BLaER1 treated with 17β-estradiol and CSF1 and Interleukin-3, amounts not matched to agents 10 nM and 100 nM (cell line): ENCODE data around the gene TLN1.

Experiments
- H3K27ac ChIP-seq, 11 experiments: shearing (Covaris generic); formaldehyde crosslinking; 2 replicates each; pipeline ENCODE4 v1.8.1; 2022
- H3K27me3 ChIP-seq, 11 experiments: shearing (Covaris generic); formaldehyde crosslinking; 2 replicates each; pipeline ENCODE4 v1.8.1; 2022
- H3K36me3 ChIP-seq, 11 experiments: shearing (Covaris generic); formaldehyde crosslinking; 2 replicates each; pipeline ENCODE4 v1.8.1; 2022
- H3K4me1 ChIP-seq, 10 experiments: shearing (Covaris generic); formaldehyde crosslinking; 2 replicates each; pipeline ENCODE4 v1.8.1; 2022
- H3K4me2 ChIP-seq, 11 experiments: shearing (Covaris generic); formaldehyde crosslinking; 2 replicates each; pipeline ENCODE4 v1.8.1; 2022
- H3K4me3 ChIP-seq, 10 experiments: shearing (Covaris generic); formaldehyde crosslinking; 2 replicates each; pipeline ENCODE4 v1.8.1; 2022
- H3K9ac ChIP-seq, 11 experiments: shearing (Covaris generic); formaldehyde crosslinking; 2 replicates each; pipeline ENCODE4 v1.8.1; 2022
- H3K9me3 ChIP-seq, 11 experiments: shearing (Covaris generic); formaldehyde crosslinking; replicated peaks in 1 of 11; 2 replicates each; pipeline ENCODE4 v1.8.1; 2022
- H4K20me1 ChIP-seq, 11 experiments: shearing (Covaris generic); formaldehyde crosslinking; 2 replicates each; pipeline ENCODE4 v1.8.1; 2022
- Cebpa-rat ChIP-seq, 11 experiments: shearing (Covaris generic); IDR thresholded peaks; 2 replicates each; pipeline ENCODE4 v1.8.1; 2022

The TLN1 gene

DNA sequence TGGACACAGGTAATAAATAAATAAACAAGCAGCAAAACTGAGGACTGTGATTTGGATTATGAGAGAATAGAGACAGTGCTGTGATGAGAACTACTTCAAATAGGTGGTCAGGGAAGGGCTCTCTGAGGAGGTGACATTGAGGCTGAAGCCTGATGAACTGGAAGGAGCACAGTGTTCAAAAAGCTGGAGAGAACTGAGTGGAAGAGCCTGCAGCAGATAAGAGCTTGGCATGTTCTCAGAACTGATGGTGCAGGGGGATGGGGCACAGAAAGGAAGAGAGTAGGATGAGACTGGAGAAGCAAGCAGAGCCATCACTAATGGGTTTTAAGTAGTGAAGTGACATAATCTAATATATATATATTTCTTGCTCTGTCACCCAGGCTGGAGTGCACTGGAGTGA lies 31.1 kb downstream of the TLN1 start:
- TF ChIP-seq Cebpa-rat (IDR thresholded peaks at IDR 0.05) = no peak
- peaks cover 99 to 100% (median 100%) of the 10 kb centered on the region in 11 experiments for H3K36me3 ChIP-seq

DNA sequence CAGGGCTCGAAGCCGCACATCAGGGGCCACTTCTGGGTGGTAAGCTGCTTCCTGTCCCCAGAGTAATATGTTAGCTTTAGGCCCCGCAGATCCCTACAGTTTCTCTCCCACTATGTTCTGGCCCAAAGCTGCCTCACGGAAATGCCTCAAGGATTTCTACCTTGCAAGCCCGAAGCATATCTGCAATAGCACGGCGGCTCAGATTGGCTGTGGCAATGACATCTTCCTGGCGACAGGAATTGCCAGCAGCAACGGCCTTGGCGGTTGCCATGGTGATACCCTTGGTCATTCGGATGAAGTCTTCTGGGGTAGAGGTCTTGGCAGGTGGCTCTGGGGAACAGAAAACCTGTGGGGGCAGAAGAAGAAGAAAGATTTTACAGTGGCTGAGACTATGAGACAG lies 32.0 kb downstream of the TLN1 start:
- Histone ChIP-seq H3K9me3 (no peaks in the 10 kb centered on the region), H3K27me3 (no peaks in the 10 kb centered on the region), H3K27ac (no peak overlapping the region), H3K4me1 (no peaks in the 10 kb centered on the region), H3K4me2 (no peak overlapping the region), H3K9ac (no peak overlapping the region), H3K36me3 (peaks cover 93 to 100% (median 96%) of the 10 kb centered on the region in 11 experiments), H4K20me1 (peaks cover 4 to 93% (median 32%) of the 10 kb centered on the region in 11 experiments; a peak in 18 of 22 replicates), H3K4me3 (no peak overlapping the region)
- no peak for TF ChIP-seq Cebpa-rat (IDR thresholded peaks at IDR 0.05)

More for the DNA sequence above, 31.1 kb downstream of the TLN1 start:
- Histone ChIP-seq H3K9ac (no peak overlapping the region), H4K20me1 (peaks cover 4 to 99% (median 40%) of the 10 kb centered on the region in 11 experiments; a peak in 18 of 22 replicates), H3K4me3 (no peak overlapping the region), H3K27me3 (no peaks in the 10 kb centered on the region), H3K9me3 (no peaks in the 10 kb centered on the region), H3K27ac (no peak overlapping the region), H3K4me2 (no peak overlapping the region), H3K4me1 (no peaks in the 10 kb centered on the region)

DNA sequence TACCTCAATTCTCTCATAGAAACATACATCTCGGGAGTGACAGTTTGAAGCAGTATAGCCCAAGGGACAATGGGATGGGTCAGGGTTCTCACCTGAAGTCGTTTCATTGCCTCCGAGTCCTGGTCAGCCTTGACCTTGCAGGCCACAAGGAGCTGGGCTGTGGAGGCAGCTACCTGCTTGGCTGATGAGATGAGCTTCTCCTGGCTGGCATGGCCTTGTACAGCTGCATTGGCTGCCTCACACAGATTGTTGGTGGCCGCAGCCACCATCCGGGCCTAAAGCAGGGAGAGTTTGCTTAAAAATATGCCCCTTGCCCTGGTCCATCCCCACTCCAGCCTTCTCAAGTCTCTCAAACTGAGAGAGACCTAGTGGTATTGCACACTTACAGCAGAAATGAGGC lies 33.8 kb downstream of the TLN1 start:
- H3K36me3 ChIP-seq = peaks cover 75 to 85% (median 78%) of the 10 kb centered on the region in 11 experiments

DNA sequence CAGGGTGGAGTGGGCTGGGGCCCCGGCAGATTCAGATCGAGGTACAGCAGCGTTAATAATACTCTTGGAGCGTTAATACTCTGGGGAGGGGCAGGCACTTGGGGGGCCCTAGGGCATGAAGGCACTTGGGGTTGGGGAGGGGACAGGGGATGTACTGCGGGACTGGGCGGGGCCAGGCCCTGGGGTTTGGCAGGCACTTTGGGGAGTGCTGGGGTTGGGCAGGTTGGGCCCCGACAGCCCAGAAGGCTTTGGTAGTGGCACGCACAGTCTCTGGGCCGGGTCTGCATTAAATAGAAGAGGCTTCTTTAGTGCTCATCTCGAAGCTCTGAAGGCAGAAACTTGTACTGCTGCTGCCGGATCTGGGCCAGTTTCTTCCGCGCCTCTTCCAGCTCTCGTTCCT lies 34.5 kb downstream of the TLN1 start:
- TF ChIP-seq Cebpa-rat (IDR thresholded peaks at IDR 0.05) = no peak
- peaks cover 68 to 77% (median 71%) of the 10 kb centered on the region in 11 experiments for H3K36me3 ChIP-seq
- H3K27me3 ChIP-seq = no peaks in the 10 kb centered on the region

More for the DNA sequence above, 33.8 kb downstream of the TLN1 start:
- H3K4me1 ChIP-seq = no peaks in the 10 kb centered on the region
- H4K20me1 ChIP-seq = peaks cover 4 to 75% (median 32%) of the 10 kb centered on the region in 11 experiments; a peak in 18 of 22 replicates
- H3K27ac ChIP-seq = no peak overlapping the region
- H3K27me3 ChIP-seq = no peaks in the 10 kb centered on the region
- H3K4me3 ChIP-seq = no peak overlapping the region
- no peak for TF ChIP-seq Cebpa-rat (IDR thresholded peaks at IDR 0.05)
- no peak overlapping the region for H3K4me2 ChIP-seq
- H3K9ac ChIP-seq = no peak overlapping the region
- H3K9me3 ChIP-seq = no peaks in the 10 kb centered on the region

DNA sequence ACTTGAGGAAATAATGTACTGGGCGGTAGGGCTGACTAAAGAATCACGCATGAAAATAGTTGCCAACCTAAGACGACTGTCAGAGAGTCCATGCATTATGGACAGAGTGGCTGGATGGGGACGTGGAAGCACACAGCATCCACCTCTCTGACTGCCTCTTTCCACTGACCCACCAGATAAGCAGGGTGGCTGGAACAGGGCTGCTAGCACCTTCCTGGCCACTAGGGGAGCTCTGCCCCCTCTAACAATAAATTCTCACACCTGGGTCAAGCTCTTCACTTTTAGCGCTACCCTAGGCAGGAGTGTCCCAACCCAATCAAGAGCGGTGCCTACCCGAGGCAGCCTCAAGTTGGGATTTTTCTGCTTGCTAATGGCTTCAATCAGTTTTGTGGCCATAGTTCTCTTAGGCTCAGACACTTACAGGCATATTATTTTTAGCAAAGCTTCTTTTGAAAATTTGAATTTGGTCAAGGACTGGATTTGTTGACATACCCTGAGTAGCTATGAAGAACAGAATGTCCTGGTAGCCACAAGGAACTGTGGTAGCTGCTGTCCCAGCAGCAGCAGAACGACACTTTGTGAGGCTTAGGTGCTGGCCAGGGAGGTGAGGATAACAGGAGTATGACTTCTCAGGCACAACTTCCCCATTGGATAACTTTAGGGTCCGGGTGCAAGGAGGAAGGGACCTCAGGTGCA lies 35.3 kb downstream of the TLN1 start:
- H3K9ac ChIP-seq = no peak overlapping the region
- no peak overlapping the region for H3K4me2 ChIP-seq
- peaks cover 4 to 60% (median 32%) of the 10 kb centered on the region in 11 experiments; a peak in 18 of 22 replicates for H4K20me1 ChIP-seq
- H3K27ac ChIP-seq = no peak overlapping the region
- H3K36me3 ChIP-seq = peaks cover 60 to 69% (median 63%) of the 10 kb centered on the region in 11 experiments
- H3K9me3 ChIP-seq = no peaks in the 10 kb centered on the region
- TF ChIP-seq Cebpa-rat (IDR thresholded peaks at IDR 0.05) = no peak
- H3K4me3 ChIP-seq = no peak overlapping the region
- H3K27me3 ChIP-seq = no peaks in the 10 kb centered on the region
- H3K4me1 ChIP-seq = peaks cover 0 to 4% (median 3%) of the 10 kb centered on the region in 10 experiments; a peak in 14 of 20 replicates

More for the DNA sequence above, 34.5 kb downstream of the TLN1 start:
- Histone ChIP-seq H3K4me2 (no peak overlapping the region), H3K9ac (no peak overlapping the region), H3K27ac (no peak overlapping the region), H3K4me3 (no peak overlapping the region), H4K20me1 (peaks cover 4 to 67% (median 32%) of the 10 kb centered on the region in 11 experiments; a peak in 18 of 22 replicates), H3K9me3 (no peaks in the 10 kb centered on the region), H3K4me1 (no peaks in the 10 kb centered on the region)

DNA sequence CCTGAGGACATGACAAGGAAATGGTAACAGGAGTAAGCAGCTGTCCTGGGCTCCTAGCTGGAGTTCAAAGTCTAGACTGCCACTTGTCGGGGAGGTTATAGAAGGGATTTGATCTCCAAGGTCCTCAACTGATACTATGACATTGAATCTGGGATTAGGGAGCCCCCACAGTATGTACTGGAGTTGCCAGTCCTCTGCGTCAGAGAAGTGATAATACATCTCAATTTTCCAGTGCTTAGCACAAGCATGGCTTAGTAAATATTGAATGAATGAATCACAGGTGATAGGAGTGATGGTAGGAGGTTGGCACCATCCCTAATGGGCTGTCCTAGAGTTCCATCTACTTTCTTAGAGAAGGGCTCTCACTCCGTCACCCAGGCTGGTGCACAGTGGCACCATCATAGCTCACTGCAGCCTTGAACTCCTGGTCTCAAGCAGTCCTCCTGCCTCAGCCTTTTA lies 36.0 kb downstream of the TLN1 start:
- Histone ChIP-seq H3K4me2 (no peak overlapping the region), H3K9ac (no peak overlapping the region), H3K27me3 (no peaks in the 10 kb centered on the region), H3K27ac (no peak overlapping the region), H4K20me1 (peaks cover 4 to 53% (median 32%) of the 10 kb centered on the region in 11 experiments; a peak in 18 of 22 replicates), H3K36me3 (peaks cover 53 to 62% (median 56%) of the 10 kb centered on the region in 11 experiments), H3K9me3 (no peaks in the 10 kb centered on the region), H3K4me1 (peaks cover 7 to 11% (median 10%) of the 10 kb centered on the region in 10 experiments), H3K4me3 (no peak overlapping the region)
- TF ChIP-seq Cebpa-rat (IDR thresholded peaks at IDR 0.05) = no peak

DNA sequence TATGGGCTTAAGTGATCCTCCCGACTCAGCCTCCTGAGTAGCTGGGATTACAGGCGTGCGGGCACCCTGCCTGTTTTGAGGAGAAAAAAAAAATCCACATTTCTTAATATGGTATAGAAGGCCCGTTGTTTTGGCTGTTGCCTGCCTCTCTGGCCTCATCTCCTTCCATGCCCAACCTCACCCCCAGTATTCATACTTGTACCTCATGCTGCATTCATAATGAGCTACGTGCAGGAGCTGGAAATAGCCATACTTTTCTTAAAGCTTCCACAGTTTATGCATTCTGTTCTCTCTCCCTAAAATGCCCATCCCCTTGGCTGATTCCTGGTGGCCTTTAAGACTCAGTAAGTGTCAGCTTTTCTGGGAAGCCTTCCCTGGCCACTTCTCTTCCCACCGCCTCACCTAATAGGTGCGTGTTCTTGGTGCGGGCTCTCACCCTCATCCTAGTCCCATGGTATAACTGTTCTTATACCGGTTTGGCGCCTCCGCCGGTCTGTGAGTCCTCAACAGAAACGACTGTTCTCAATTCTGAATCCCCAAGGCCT lies 40.2 kb downstream of the TLN1 start:
- H3K4me3 ChIP-seq = no peak overlapping the region

DNA sequence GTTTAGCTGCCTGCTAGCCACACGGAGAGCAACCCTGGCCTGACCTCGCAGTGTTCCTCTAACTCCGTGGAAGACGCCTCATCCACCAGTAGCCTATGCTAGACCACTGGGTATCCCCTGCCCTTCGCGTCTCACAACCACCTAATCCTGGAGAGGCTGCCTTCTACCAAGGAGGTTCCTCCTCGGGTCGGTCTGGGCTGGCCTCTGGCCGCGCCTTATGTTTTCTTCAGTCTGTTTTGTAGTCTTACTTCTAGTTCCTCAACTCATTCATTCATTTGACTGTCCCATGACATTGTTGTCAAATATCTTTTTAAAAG lies 40.7 kb downstream of the TLN1 start:
- H3K9ac ChIP-seq = peak overlapping the region; percentile 78 to 86 (median 83); a peak in 21 of 22 replicates
- H3K27ac ChIP-seq = peak overlapping the region; percentile 64 to 87 (median 80); a peak in 20 of 22 replicates
- no peak for TF ChIP-seq Cebpa-rat (IDR thresholded peaks at IDR 0.05)
- H3K4me3 ChIP-seq = peak overlapping the region; percentile 61 to 81 (median 68); a peak in 19 of 20 replicates
- peaks cover 0 to 7% (median 2%) of the 10 kb centered on the region in 11 experiments; a peak in 7 of 22 replicates for H4K20me1 ChIP-seq
- peaks cover 39 to 51% (median 48%) of the 10 kb centered on the region in 10 experiments for H3K4me1 ChIP-seq
- H3K27me3 ChIP-seq = no peaks in the 10 kb centered on the region
- no peaks in the 10 kb centered on the region for H3K9me3 ChIP-seq
- H3K4me2 ChIP-seq = peak overlapping the region; percentile 78 to 99 (median 96)
- peaks cover 7 to 15% (median 9%) of the 10 kb centered on the region in 11 experiments for H3K36me3 ChIP-seq

More for the DNA sequence above, 40.2 kb downstream of the TLN1 start:
- Histone ChIP-seq H3K4me2 (peak overlapping the region in 9 of 11 experiments; percentile 78 to 99 (median 97); a peak in 14 of 22 replicates), H3K36me3 (peaks cover 11 to 21% (median 14%) of the 10 kb centered on the region in 11 experiments), H3K9ac (peak overlapping the region in 2 of 11 experiments; percentile 83 to 85; a peak in 2 of 22 replicates), H3K27me3 (no peaks in the 10 kb centered on the region), H3K27ac (peak overlapping the region in 4 of 11 experiments; percentile 78 to 87 (median 84); a peak in 5 of 22 replicates), H4K20me1 (peaks cover 0 to 13% (median 6%) of the 10 kb centered on the region in 11 experiments; a peak in 11 of 22 replicates), H3K4me1 (peaks cover 39 to 47% (median 44%) of the 10 kb centered on the region in 10 experiments), H3K9me3 (no peaks in the 10 kb centered on the region)
- no peak for TF ChIP-seq Cebpa-rat (IDR thresholded peaks at IDR 0.05)
